Neural progenitor cell (in vitro differentiated cells): ENCODE results near the gene POLK. TPM values are rescaled to one million over a fixed set of nuclear protein-coding genes. Genes with fewer than 3 reads are reported as not detected.

Experiments used
- DNase-seq: peaks from one replicate; pipeline ENCODE4 v3.0.0-alpha.2; 2016; ENCODE audit warnings: low spot score
- H2AFZ ChIP-seq: fragments of 200-600 bp; sonication (generic); replicated peaks from 2 replicates; pipeline ENCODE4 v1.6.1; 2016; ENCODE audit warnings: antibody characterized with exemption
- H3F3A ChIP-seq: fragments of 200-600 bp; sonication (generic); 2 replicates; pipeline ENCODE4 v1.6.1; 2016; ENCODE audit warnings: antibody characterized with exemption, low read depth
- H3K27ac ChIP-seq: fragments of 200-600 bp; sonication (generic); 2 replicates; pipeline ENCODE4 v1.5.1; 2016; ENCODE audit warnings: mild to moderate bottlenecking
- H3K27me3 ChIP-seq: fragments of 200-600 bp; sonication (generic); 2 replicates; pipeline ENCODE4 v1.6.1; 2016; ENCODE audit warnings: mild to moderate bottlenecking, moderate library complexity
- H3K36me3 ChIP-seq: fragments of 200-600 bp; sonication (generic); 2 replicates; pipeline ENCODE4 v1.5.1; 2016
- H3K4me1 ChIP-seq: fragments of 200-600 bp; sonication (generic); 2 replicates; pipeline ENCODE4 v1.6.1; 2016; ENCODE audit warnings: mixed run types
- H3K4me2 ChIP-seq: fragments of 200-600 bp; sonication (generic); 2 replicates; pipeline ENCODE4 v1.6.1; 2016
- H3K4me3 ChIP-seq: fragments of 200-600 bp; sonication (generic); 2 replicates; pipeline ENCODE4 v1.5.1; 2016
- H3K79me2 ChIP-seq: fragments of 200-600 bp; sonication (generic); 2 replicates; pipeline ENCODE4 v1.6.1; 2016; ENCODE audit warnings: low read depth
- H3K9ac ChIP-seq: fragments of 200-600 bp; sonication (generic); 2 replicates; pipeline ENCODE4 v1.6.1; 2016
- H3K9me3 ChIP-seq: fragments of 200-600 bp; sonication (generic); 2 replicates; pipeline ENCODE4 v1.5.1; 2016; ENCODE audit warnings: low read depth
- H4K20me1 ChIP-seq: fragments of 200-600 bp; sonication (generic); 2 replicates; pipeline ENCODE4 v1.6.1; 2016; ENCODE audit warnings: low read depth
- H3K27ac Mint-ChIP-seq: 3 replicates; pipeline ENCODE4 v1.8.0; 2021; ENCODE audit warnings: mixed read lengths
- H3K27me3 Mint-ChIP-seq: 2 replicates; pipeline ENCODE4 v1.8.0; 2022; ENCODE audit warnings: low read depth, mild to moderate bottlenecking, inconsistent platforms, moderate library complexity, mixed read lengths; ENCODE audit not compliant: insufficient read depth
- H3K36me3 Mint-ChIP-seq: 3 replicates; pipeline ENCODE4 v1.8.0; 2021; ENCODE audit warnings: mixed read lengths
- H3K4me1 Mint-ChIP-seq: 3 replicates; pipeline ENCODE4 v1.8.0; 2021; ENCODE audit warnings: mixed read lengths
- H3K4me3 Mint-ChIP-seq: 3 replicates; pipeline ENCODE4 v1.8.0; 2021; ENCODE audit warnings: mild to moderate bottlenecking, moderate library complexity, mixed read lengths
- H3K9me3 Mint-ChIP-seq: 3 replicates; pipeline ENCODE4 v1.8.0; 2020; ENCODE audit warnings: mixed read lengths
- EZH2 ChIP-seq: fragments of 200-600 bp; sonication (generic); IDR thresholded peaks from 2 replicates; pipeline ENCODE4 v1.6.1; 2017; ENCODE audit warnings: antibody characterized with exemption, mild to moderate bottlenecking, moderate library complexity
- EZH2phosphoT487 ChIP-seq: fragments of 200-600 bp; sonication (generic); IDR thresholded peaks from 2 replicates; pipeline ENCODE4 v1.6.1; 2017; ENCODE audit warnings: antibody characterized with exemption
- total RNA-seq: library from RNA; depleted of rRNA; stranded (reverse); fragments of >200 nt; gene quantifications from 2 replicates; pipeline ENCODE4 v1.2.3, GENCODE V29; 2015; ENCODE audit warnings: low replicate concordance
- TF ChIP-seq, protein P1 (sequence below): fragments of 200-600 bp; sonication (generic); IDR thresholded peaks from 2 replicates; pipeline ENCODE4 v1.5.1; 2017; ENCODE audit warnings: antibody characterized with exemption, mild to moderate bottlenecking

Gene POLK
- total RNA-seq, 1 donor from 2014 or later, result 30.9 TPM

DNA sequence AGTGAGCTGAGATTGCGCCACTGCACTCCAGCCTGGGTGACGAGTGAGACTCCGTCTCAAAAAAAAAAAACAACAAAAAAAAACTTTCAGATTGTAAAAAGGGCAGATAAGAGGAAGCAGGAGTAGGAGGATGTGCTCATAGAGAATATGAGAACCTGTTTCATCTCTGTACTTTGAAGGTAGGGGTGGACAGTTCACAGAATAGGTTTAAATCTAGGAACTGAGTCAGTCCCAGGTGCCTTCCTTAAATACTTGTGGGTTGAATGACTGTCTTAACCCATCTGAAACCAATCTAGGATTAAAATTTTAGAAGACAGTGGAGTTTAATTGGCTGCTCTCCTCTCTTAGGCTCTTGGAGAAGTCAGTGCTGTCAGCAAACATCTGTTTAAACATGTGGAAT, 12.4 kb downstream of the POLK start:
- Histone ChIP-seq H3K27me3 (no peaks in the 10 kb centered on the region), H3K36me3 (no peaks in the 10 kb centered on the region), H3K9me3 (peaks cover 7% of the 10 kb centered on the region), H4K20me1 (no peaks in the 10 kb centered on the region), H3K4me2 (no peak overlapping the region), H3K79me2 (peaks cover 62% of the 10 kb centered on the region), H3K4me3 (no peak overlapping the region), H3K9ac (no peak overlapping the region), H3F3A (no peaks in the 10 kb centered on the region), H3K27ac (peak overlapping the region; percentile 12), H3K4me1 (peaks cover 8% of the 10 kb centered on the region), H2AFZ (no peak overlapping the region)
- Mint-ChIP-seq H3K36me3 (peaks cover 29% of the 10 kb centered on the region), H3K9me3 (peaks cover 32% of the 10 kb centered on the region), H3K4me3 (no peak overlapping the region), H3K27ac (no peak overlapping the region), H3K27me3 (no peaks in the 10 kb centered on the region), H3K4me1 (peaks cover 2% of the 10 kb centered on the region)
- TF ChIP-seq, protein P1, sequence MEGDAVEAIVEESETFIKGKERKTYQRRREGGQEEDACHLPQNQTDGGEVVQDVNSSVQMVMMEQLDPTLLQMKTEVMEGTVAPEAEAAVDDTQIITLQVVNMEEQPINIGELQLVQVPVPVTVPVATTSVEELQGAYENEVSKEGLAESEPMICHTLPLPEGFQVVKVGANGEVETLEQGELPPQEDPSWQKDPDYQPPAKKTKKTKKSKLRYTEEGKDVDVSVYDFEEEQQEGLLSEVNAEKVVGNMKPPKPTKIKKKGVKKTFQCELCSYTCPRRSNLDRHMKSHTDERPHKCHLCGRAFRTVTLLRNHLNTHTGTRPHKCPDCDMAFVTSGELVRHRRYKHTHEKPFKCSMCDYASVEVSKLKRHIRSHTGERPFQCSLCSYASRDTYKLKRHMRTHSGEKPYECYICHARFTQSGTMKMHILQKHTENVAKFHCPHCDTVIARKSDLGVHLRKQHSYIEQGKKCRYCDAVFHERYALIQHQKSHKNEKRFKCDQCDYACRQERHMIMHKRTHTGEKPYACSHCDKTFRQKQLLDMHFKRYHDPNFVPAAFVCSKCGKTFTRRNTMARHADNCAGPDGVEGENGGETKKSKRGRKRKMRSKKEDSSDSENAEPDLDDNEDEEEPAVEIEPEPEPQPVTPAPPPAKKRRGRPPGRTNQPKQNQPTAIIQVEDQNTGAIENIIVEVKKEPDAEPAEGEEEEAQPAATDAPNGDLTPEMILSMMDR, result no peak
- TF ChIP-seq EZH2phosphoT487 (no peak), EZH2 (no peak)
- DNase-seq, result no peak

DNA sequence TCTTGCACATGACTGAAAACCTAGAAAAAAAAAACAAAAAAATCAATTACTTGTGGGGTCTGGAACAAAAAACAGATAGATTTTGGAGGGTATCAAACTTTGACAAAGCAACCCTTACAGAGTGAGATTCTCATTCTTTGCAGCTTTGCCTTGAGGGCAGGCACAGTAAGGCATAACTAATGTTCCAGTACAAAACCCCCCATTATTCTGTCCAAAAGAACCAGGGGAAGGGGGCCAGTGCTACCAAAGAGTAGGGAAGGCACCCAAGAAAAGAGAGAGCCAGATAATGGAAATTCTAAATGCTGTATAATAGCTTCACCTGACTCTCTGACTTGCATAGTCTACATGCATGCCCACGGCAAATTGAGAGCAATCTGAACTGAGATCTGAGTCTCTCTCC, 12.9 kb downstream of the POLK start:
- Histone ChIP-seq H3K27ac (peak overlapping the region; percentile 12), H3F3A (no peaks in the 10 kb centered on the region), H3K4me2 (no peak overlapping the region), H3K79me2 (peaks cover 57% of the 10 kb centered on the region), H3K9ac (no peak overlapping the region), H4K20me1 (no peaks in the 10 kb centered on the region), H2AFZ (no peak overlapping the region), H3K9me3 (peaks cover 7% of the 10 kb centered on the region), H3K36me3 (no peaks in the 10 kb centered on the region), H3K4me3 (no peak overlapping the region), H3K4me1 (peaks cover 11% of the 10 kb centered on the region), H3K27me3 (no peaks in the 10 kb centered on the region)
- Mint-ChIP-seq H3K36me3 (peaks cover 26% of the 10 kb centered on the region), H3K27me3 (no peaks in the 10 kb centered on the region), H3K9me3 (peaks cover 28% of the 10 kb centered on the region), H3K4me1 (peaks cover 4% of the 10 kb centered on the region), H3K27ac (no peak overlapping the region), H3K4me3 (no peak overlapping the region)
- DNase-seq, result no peak
- no peak for TF ChIP-seq EZH2phosphoT487
- TF ChIP-seq, protein P1, result no peak
- no peak for TF ChIP-seq EZH2

DNA sequence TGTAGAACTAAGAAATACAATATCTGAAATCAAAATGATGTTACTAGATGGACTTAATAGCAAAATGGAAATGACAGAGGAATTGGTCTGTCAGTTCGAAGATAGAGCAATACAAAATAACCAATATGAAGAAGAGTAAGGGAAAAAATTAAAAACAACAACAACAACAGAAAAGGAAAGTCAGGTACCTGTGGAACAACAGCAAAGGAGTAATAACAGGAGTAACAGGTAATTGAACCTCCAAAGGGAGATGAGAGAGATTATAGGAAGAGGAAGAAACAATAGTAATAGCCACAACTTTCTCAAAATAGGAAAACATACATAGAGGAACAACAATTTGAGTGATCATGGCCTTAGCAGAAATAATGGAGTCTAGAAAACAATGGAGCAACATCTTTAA, 13.7 kb downstream of the POLK start:
- no peak overlapping the region for H3K4me3 ChIP-seq
- H3K27ac ChIP-seq, result no peak overlapping the region
- no peak overlapping the region for H3K4me3 Mint-ChIP-seq
- H3K27me3 Mint-ChIP-seq, result no peaks in the 10 kb centered on the region
- no peak overlapping the region for H3K27ac Mint-ChIP-seq
- H3K9ac ChIP-seq, result no peak overlapping the region
- H3K27me3 ChIP-seq, result no peaks in the 10 kb centered on the region
- H3K4me2 ChIP-seq, result no peak overlapping the region
- peaks cover 49% of the 10 kb centered on the region for H3K79me2 ChIP-seq
- peaks cover 7% of the 10 kb centered on the region for H3K9me3 ChIP-seq
- DNase-seq, result no peak
- peaks cover 24% of the 10 kb centered on the region for H3K36me3 Mint-ChIP-seq
- H3K4me1 ChIP-seq, result peaks cover 11% of the 10 kb centered on the region
- TF ChIP-seq, protein P1, result no peak
- no peak for TF ChIP-seq EZH2
- no peak for TF ChIP-seq EZH2phosphoT487
- H3K36me3 ChIP-seq, result no peaks in the 10 kb centered on the region
- peaks cover 24% of the 10 kb centered on the region for H3K9me3 Mint-ChIP-seq
- peaks cover 4% of the 10 kb centered on the region for H3K4me1 Mint-ChIP-seq
- no peaks in the 10 kb centered on the region for H3F3A ChIP-seq
- no peaks in the 10 kb centered on the region for H4K20me1 ChIP-seq
- no peak overlapping the region for H2AFZ ChIP-seq
